ENCODE data around the gene NBEAL2. TPM values are rescaled to one million over a fixed set of nuclear protein-coding genes. Genes with fewer than 3 reads are reported as not detected.

NBEAL2 gene
- total and polyA plus RNA-seq, 2 donors (not counting 1 experiment from before 2014, with no cell fraction given) = 1.5 to 4.5 TPM

DNA sequence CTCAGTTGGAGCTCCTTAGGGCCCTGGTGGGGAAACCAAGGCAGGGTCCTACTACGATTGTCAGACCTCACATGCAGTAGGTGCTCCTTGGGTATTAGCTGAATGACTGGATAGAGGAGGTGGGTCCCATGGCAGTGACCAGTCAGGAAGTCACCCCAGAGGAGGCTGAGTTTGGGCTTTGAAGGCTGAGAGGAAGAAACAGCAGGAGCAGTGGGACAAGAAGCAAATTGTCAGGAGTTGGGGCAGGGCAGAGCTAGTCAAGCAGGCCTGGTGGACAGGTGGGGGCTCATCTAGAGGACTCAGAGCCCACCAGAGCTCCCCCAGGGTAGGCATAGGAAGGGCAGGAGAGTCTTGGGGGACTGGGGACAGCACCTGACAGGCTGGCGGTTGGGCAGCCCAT is 3.1 kb downstream of the NBEAL2 start:
- H3K9me3 ChIP-seq (ENCODE audit: control insufficient read depth, insufficient read depth, low read depth, low read length) = no peaks in the 10 kb centered on the region
- no peak for TF ChIP-seq EZH2 (IDR thresholded peaks at IDR 0.05; ENCODE audit: low read length, missing control alignments)
- TF ChIP-seq, protein P1, sequence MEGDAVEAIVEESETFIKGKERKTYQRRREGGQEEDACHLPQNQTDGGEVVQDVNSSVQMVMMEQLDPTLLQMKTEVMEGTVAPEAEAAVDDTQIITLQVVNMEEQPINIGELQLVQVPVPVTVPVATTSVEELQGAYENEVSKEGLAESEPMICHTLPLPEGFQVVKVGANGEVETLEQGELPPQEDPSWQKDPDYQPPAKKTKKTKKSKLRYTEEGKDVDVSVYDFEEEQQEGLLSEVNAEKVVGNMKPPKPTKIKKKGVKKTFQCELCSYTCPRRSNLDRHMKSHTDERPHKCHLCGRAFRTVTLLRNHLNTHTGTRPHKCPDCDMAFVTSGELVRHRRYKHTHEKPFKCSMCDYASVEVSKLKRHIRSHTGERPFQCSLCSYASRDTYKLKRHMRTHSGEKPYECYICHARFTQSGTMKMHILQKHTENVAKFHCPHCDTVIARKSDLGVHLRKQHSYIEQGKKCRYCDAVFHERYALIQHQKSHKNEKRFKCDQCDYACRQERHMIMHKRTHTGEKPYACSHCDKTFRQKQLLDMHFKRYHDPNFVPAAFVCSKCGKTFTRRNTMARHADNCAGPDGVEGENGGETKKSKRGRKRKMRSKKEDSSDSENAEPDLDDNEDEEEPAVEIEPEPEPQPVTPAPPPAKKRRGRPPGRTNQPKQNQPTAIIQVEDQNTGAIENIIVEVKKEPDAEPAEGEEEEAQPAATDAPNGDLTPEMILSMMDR (conservative IDR thresholded peaks at IDR 0.05 in 1 of 2, IDR thresholded peaks at IDR 0.05 in 1 of 2; ENCODE audit: low read depth in 1 of 2, low read length in 2 of 2) = no peak
- no peaks in the 10 kb centered on the region for H3K27me3 ChIP-seq (ENCODE audit: control insufficient read depth, insufficient read depth, low read length)
- H3K27ac ChIP-seq (ENCODE audit: insufficient read depth, low read length) = no peak overlapping the region
- no peak overlapping the region for H2AFZ ChIP-seq (ENCODE audit: low read length)
- H3K79me2 ChIP-seq (ENCODE audit: control insufficient read depth, insufficient read depth, low read length) = no peaks in the 10 kb centered on the region
- no peaks in the 10 kb centered on the region for H3K36me3 ChIP-seq (ENCODE audit: control insufficient read depth, insufficient read depth, low read length)
- DNase-seq (ENCODE audit: low read depth in 2 of 2) = no peak
- no peaks in the 10 kb centered on the region for H4K20me1 ChIP-seq (ENCODE audit: control insufficient read depth, extremely low read depth, insufficient read depth, low read length)
- no peak overlapping the region for H3K9ac ChIP-seq (ENCODE audit: insufficient read depth, low read length)
- H3K4me2 ChIP-seq (ENCODE audit: extremely low read depth, insufficient read depth, low read length) = no peak overlapping the region
- no peak overlapping the region for H3K4me3 ChIP-seq (replicated peaks in 1 of 4; ENCODE audit: control extremely low read depth in 1 of 4, insufficient read depth in 1 of 4, low read depth in 3 of 4, low read length in 4 of 4)
- peaks cover 4% of the 10 kb centered on the region for H3K4me1 ChIP-seq (ENCODE audit: control insufficient read depth, extremely low read depth, insufficient read depth, low read length)

DNA sequence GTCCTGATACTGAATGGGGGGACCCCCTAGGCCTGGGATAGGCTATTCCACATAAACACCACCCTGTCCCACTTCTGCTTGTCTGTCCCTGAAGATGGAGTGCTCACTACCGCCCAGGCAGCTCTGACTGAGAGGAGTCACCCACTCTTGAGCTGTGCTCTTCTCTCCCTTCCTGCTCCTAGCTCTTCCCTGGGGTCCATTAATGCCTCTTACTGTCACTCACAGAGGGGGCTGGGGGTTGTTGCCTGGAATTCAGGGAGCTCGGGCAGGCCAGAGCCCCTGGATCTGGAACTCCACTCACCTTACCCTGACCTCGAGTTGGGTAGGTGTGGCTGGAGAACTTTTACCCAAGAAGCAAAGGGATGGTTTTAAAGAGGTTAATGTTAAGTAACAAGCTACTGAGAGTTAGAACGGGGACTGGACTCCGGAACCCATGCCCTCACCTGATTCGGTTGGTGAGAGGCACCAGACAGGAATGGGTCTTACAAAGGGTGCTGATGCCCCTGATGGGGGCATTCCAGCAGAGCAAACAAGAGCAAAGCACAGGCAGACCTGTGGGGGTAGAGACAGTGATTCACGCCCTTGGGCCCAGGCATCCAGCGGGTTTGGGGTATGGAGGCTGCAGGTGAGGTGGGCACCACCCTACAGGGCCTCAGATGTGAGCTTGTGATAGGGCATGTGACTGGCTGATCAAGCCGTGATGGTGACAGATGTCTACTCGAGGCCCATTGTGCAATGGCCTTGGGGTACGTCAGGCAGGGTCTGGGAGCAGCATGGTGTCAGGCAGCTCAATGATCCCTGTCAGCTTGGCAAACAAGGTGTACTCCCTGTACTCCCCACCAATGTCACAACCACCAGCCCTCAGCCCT is 5.4 kb downstream of the NBEAL2 start:
- Histone ChIP-seq H3K27me3 (ENCODE audit: control insufficient read depth, insufficient read depth, low read length) (no peaks in the 10 kb centered on the region), H3K9me3 (ENCODE audit: control insufficient read depth, insufficient read depth, low read depth, low read length) (no peaks in the 10 kb centered on the region), H3K4me2 (ENCODE audit: extremely low read depth, insufficient read depth, low read length) (no peak overlapping the region), H3K4me1 (ENCODE audit: control insufficient read depth, extremely low read depth, insufficient read depth, low read length) (no peaks in the 10 kb centered on the region), H3K4me3 (replicated peaks in 1 of 4; ENCODE audit: control extremely low read depth in 1 of 4, insufficient read depth in 1 of 4, low read depth in 3 of 4, low read length in 4 of 4) (no peak overlapping the region), H3K79me2 (ENCODE audit: control insufficient read depth, insufficient read depth, low read length) (no peaks in the 10 kb centered on the region), H3K9ac (ENCODE audit: insufficient read depth, low read length) (no peak overlapping the region), H3K36me3 (ENCODE audit: control insufficient read depth, insufficient read depth, low read length) (no peaks in the 10 kb centered on the region), H3K27ac (ENCODE audit: insufficient read depth, low read length) (no peak overlapping the region), H2AFZ (ENCODE audit: low read length) (no peak overlapping the region), H4K20me1 (ENCODE audit: control insufficient read depth, extremely low read depth, insufficient read depth, low read length) (no peaks in the 10 kb centered on the region)
- TF ChIP-seq EZH2 (IDR thresholded peaks at IDR 0.05; ENCODE audit: low read length, missing control alignments) = no peak
- TF ChIP-seq, protein P1 (conservative IDR thresholded peaks at IDR 0.05 in 1 of 2, IDR thresholded peaks at IDR 0.05 in 1 of 2; ENCODE audit: low read depth in 1 of 2, low read length in 2 of 2) = no peak
- no peak for DNase-seq (ENCODE audit: low read depth in 2 of 2)

DNA sequence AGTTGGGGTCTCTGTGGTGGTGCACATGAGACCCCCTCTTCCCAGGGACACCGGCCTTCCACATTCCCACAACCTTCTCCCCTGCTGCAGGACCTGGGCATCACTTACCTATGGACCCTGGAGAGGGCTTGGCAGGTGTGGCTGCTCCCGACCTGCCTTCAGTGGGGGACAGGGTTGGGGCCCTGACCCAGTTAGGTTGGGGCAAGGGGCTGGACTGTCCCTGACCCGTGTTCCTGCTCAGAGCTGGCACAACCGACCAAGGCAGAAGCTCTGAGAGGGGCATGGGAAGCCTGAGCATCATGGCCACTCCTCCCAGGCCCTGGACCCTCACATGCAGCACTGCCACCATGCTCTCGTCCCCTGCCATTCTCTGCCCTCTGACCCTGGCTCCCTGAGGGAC is 6.1 kb downstream of the NBEAL2 start:
- H3K27me3 ChIP-seq (ENCODE audit: control insufficient read depth, insufficient read depth, low read length) = no peaks in the 10 kb centered on the region
- H3K4me3 ChIP-seq (replicated peaks in 1 of 4; ENCODE audit: control extremely low read depth in 1 of 4, insufficient read depth in 1 of 4, low read depth in 3 of 4, low read length in 4 of 4) = no peak overlapping the region
- no peaks in the 10 kb centered on the region for H3K36me3 ChIP-seq (ENCODE audit: control insufficient read depth, insufficient read depth, low read length)
- H3K79me2 ChIP-seq (ENCODE audit: control insufficient read depth, insufficient read depth, low read length) = no peaks in the 10 kb centered on the region
- no peak for TF ChIP-seq EZH2 (IDR thresholded peaks at IDR 0.05; ENCODE audit: low read length, missing control alignments)
- TF ChIP-seq, protein P1 (conservative IDR thresholded peaks at IDR 0.05 in 1 of 2, IDR thresholded peaks at IDR 0.05 in 1 of 2; ENCODE audit: low read depth in 1 of 2, low read length in 2 of 2) = no peak
- DNase-seq (ENCODE audit: low read depth in 2 of 2) = no peak
- H4K20me1 ChIP-seq (ENCODE audit: control insufficient read depth, extremely low read depth, insufficient read depth, low read length) = no peaks in the 10 kb centered on the region
- no peak overlapping the region for H3K4me2 ChIP-seq (ENCODE audit: extremely low read depth, insufficient read depth, low read length)
- no peaks in the 10 kb centered on the region for H3K4me1 ChIP-seq (ENCODE audit: control insufficient read depth, extremely low read depth, insufficient read depth, low read length)
- no peak overlapping the region for H3K27ac ChIP-seq (ENCODE audit: insufficient read depth, low read length)
- no peak overlapping the region for H3K9ac ChIP-seq (ENCODE audit: insufficient read depth, low read length)
- H2AFZ ChIP-seq (ENCODE audit: low read length) = no peak overlapping the region
- H3K9me3 ChIP-seq (ENCODE audit: control insufficient read depth, insufficient read depth, low read depth, low read length) = no peaks in the 10 kb centered on the region

Measured in fibroblast of lung (primary cell).